ENCODE data around the gene TFDP1. TPM values are rescaled to one million over a fixed set of nuclear protein-coding genes. Genes with fewer than 3 reads are reported as not detected.

Gene TFDP1
- total RNA-seq, 3 donors from 2014 or later (not counting 1 experiment from before 2014, with no cell fraction given), result 26.3 to 44.3 (median 29.2) TPM

GRCh38 chr13:113659337-113659736 lies 74.8 kb downstream of the TFDP1 start:
- H3K27me3 Mint-ChIP-seq (ENCODE audit: low read depth in 2 of 2), result no peaks in the 10 kb centered on the region
- no peak for TF ChIP-seq CTCF (IDR thresholded peaks at IDR 0.05)
- peaks cover 12% of the 10 kb centered on the region for H3K36me3 Mint-ChIP-seq
- H3K4me3 Mint-ChIP-seq, result no peak overlapping the region
- H3K27me3 ChIP-seq (ENCODE audit: control insufficient read depth, insufficient read depth, low read length), result peaks cover 2% of the 10 kb centered on the region
- 96% methylated on average over 5 of the region's 8 CpGs for WGBS (ENCODE audit: insufficient coverage)
- no peaks in the 10 kb centered on the region for H3K9me3 ChIP-seq (ENCODE audit: control insufficient read depth, insufficient read depth, low read length)
- peaks cover under 1% of the 10 kb centered on the region for H3K4me1 ChIP-seq (ENCODE audit: control insufficient read depth, insufficient read depth, low read length)
- intact Hi-C loops (cut with micrococcal nuclease), result no loop called here
- H3K9me3 Mint-ChIP-seq, result peaks cover 4 to 7% of the 10 kb centered on the region in 2 donors
- no peak overlapping the region for H3K27ac ChIP-seq (ENCODE audit: low read length)
- no peak for DNase-seq
- ATAC-seq, result no peak
- H3K36me3 ChIP-seq (ENCODE audit: control insufficient read depth, insufficient read depth, low read length), result no peaks in the 10 kb centered on the region
- H3K4me3 ChIP-seq (ENCODE audit: low read length), result no peak overlapping the region
- H3K4me1 Mint-ChIP-seq, result no peaks in the 10 kb centered on the region
- no peak overlapping the region for H3K27ac Mint-ChIP-seq

- TF ChIP-seq CTCF (IDR thresholded peaks at IDR 0.05), result no peak
- no peak overlapping the region for H3K27ac ChIP-seq (ENCODE audit: low read length)
- Mint-ChIP-seq H3K9me3 (peaks cover 4 to 7% of the 10 kb centered on the region in 2 donors), H3K27ac (no peak overlapping the region), H3K36me3 (peaks cover 12% of the 10 kb centered on the region), H3K27me3 (ENCODE audit: low read depth in 2 of 2) (no peaks in the 10 kb centered on the region), H3K4me1 (no peaks in the 10 kb centered on the region), H3K4me3 (no peak overlapping the region)
- no peak overlapping the region for H3K4me3 ChIP-seq (ENCODE audit: low read length)
- H3K9me3 ChIP-seq (ENCODE audit: control insufficient read depth, insufficient read depth, low read length), result no peaks in the 10 kb centered on the region
- H3K4me1 ChIP-seq (ENCODE audit: control insufficient read depth, insufficient read depth, low read length), result no peaks in the 10 kb centered on the region
- no peaks in the 10 kb centered on the region for H3K36me3 ChIP-seq (ENCODE audit: control insufficient read depth, insufficient read depth, low read length)
- no peak for ATAC-seq
- intact Hi-C loops (cut with micrococcal nuclease), result no loop called here
- H3K27me3 ChIP-seq (ENCODE audit: control insufficient read depth, insufficient read depth, low read length), result peaks cover 2% of the 10 kb centered on the region
- DNase-seq, result no peak
- WGBS (ENCODE audit: insufficient coverage), result 95% methylated on average over 3 of the region's 3 CpGs
Measured at GRCh38 chr13:113660066-113660465, 75.5 kb downstream of the TFDP1 start.

GRCh38 chr13:113661509-113661908 lies 77.0 kb downstream of the TFDP1 start:
- intact Hi-C loops (cut with micrococcal nuclease), result no loop called here
- H3K27me3 ChIP-seq (ENCODE audit: control insufficient read depth, insufficient read depth, low read length), result peaks cover 2% of the 10 kb centered on the region
- no peaks in the 10 kb centered on the region for H3K4me1 Mint-ChIP-seq
- no peak overlapping the region for H3K4me3 ChIP-seq (ENCODE audit: low read length)
- H3K9me3 ChIP-seq (ENCODE audit: control insufficient read depth, insufficient read depth, low read length), result no peaks in the 10 kb centered on the region
- H3K36me3 ChIP-seq (ENCODE audit: control insufficient read depth, insufficient read depth, low read length), result no peaks in the 10 kb centered on the region
- ATAC-seq (no peak), DNase-seq (no peak)
- H3K27me3 Mint-ChIP-seq (ENCODE audit: low read depth in 2 of 2), result no peaks in the 10 kb centered on the region
- peaks cover 12% of the 10 kb centered on the region for H3K36me3 Mint-ChIP-seq
- no peak for TF ChIP-seq CTCF (IDR thresholded peaks at IDR 0.05)
- no peaks in the 10 kb centered on the region for H3K4me1 ChIP-seq (ENCODE audit: control insufficient read depth, insufficient read depth, low read length)
- no peak overlapping the region for H3K27ac ChIP-seq (ENCODE audit: low read length)
- no CpG with 5 or more reads among the region's 2 CpGs for WGBS (ENCODE audit: insufficient coverage)
- peaks cover 4 to 7% of the 10 kb centered on the region in 2 donors for H3K9me3 Mint-ChIP-seq
- H3K27ac Mint-ChIP-seq, result no peak overlapping the region
- H3K4me3 Mint-ChIP-seq, result no peak overlapping the region

GRCh38 chr13:113663934-113664333 lies 79.4 kb downstream of the TFDP1 start:
- intact Hi-C loops (cut with micrococcal nuclease), result no loop called here
- no peak overlapping the region for H3K4me3 Mint-ChIP-seq
- Histone ChIP-seq H3K4me1 (ENCODE audit: control insufficient read depth, insufficient read depth, low read length) (no peaks in the 10 kb centered on the region), H3K27me3 (ENCODE audit: control insufficient read depth, insufficient read depth, low read length) (peaks cover 2% of the 10 kb centered on the region), H3K27ac (ENCODE audit: low read length) (no peak overlapping the region), H3K9me3 (ENCODE audit: control insufficient read depth, insufficient read depth, low read length) (no peaks in the 10 kb centered on the region), H3K36me3 (ENCODE audit: control insufficient read depth, insufficient read depth, low read length) (no peaks in the 10 kb centered on the region), H3K4me3 (ENCODE audit: low read length) (no peak overlapping the region)
- DNase-seq, result peak in 1 of 2 donors; percentile 10
- H3K36me3 Mint-ChIP-seq, result peaks cover 12% of the 10 kb centered on the region
- H3K4me1 Mint-ChIP-seq, result no peaks in the 10 kb centered on the region
- H3K27me3 Mint-ChIP-seq (ENCODE audit: low read depth in 2 of 2), result no peaks in the 10 kb centered on the region
- peaks cover 4 to 7% of the 10 kb centered on the region in 2 donors for H3K9me3 Mint-ChIP-seq
- no peak for TF ChIP-seq CTCF (IDR thresholded peaks at IDR 0.05)
- ATAC-seq, result no peak
- H3K27ac Mint-ChIP-seq, result no peak overlapping the region
- 89% methylated on average over 15 of the region's 15 CpGs for WGBS (ENCODE audit: insufficient coverage)
